TTC549 (cell line): ENCODE measurements around the gene MTHFD2L.
"Not testable (repeated sequence)": the region's sequence is repeated elsewhere in the genome, so short reads cannot be mapped to it uniquely, and the experiment has no call there.

ENCODE experiments used
- FAIRE-seq: peaks from 2 replicates; lab custom pipeline; 2012; peaks lifted over from hg19 to GRCh38; lab: Jason Lieb, UNC

MTHFD2L gene

DNA sequence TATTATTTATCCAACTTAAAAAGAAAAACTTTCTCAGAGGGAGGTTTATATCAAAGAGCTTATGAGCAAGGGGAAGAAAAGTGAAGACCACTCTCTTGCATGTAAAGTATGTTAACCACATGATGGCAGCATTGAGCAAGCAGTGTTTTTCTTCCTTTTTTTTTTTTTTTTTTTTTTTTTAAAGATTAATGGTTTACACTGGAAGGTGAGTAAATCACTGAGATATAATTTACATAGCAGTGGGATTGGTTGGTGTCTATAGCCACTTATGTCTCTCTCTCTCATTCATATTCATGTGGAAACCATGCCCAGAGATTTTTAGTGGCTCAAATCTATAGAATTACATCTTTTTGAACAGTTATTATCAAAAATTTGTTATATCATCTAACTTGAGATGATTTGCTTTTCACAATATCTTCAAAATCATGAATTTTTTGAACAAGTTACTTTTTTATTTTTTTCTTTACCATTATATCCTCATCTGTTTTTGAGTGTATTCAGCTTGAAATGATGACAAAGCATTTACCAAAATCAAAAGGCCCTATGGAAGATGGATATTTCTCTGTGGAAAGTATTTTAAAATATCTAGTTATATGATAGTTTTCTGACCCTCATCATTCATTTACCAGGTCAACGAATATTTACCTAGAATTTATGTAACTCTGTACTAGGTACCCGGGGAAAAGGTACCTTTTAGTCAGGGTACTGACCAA, 31.6 kb downstream of the MTHFD2L start:
- peak; percentile 89 for FAIRE-seq

- FAIRE-seq: no peak
These were observed 32.4 kb downstream of the MTHFD2L start for GRCh38 chr4:74190332-74190731.

DNA sequence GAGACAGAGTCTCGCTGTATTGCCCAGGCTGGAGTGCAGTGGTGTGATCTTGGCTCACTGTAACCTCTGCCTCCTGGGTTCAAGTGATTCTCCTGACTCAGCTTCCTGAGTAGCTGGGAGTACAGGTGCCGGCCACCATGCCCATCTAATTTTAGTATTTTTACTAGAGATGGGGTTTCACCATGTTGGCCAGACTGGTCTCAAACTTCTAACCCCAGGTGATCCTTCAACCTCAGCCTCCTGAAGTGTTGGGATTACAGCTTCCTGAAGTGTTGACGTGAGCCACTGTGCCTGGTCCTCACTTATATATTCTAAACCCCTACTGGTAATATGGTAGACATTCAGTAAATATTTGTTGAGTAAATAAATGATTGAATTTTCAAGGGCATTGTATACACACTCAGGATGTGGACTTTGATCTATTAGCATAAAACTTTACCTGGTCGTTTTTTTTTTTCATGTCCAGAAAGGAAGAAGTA, 33.0 kb downstream of the MTHFD2L start:
- FAIRE-seq: no peak

DNA sequence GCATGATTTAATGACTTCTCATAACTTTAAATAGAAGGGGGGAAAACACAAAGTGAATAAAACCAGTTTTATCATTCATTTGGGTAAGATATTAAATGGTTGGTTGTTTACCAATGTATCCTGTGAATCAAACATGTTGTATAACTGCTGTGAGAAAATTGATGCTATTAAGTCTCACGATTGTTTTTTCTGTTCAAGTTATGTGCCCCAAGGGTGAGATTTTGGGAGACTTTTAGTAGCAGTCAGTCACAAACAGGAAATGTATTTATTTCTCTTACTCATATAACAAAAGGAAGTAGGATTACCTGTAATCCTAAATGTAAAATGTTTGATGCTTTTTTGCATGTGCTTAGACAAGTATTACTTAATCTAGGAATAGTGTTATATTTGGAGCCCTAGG, 39.2 kb downstream of the MTHFD2L start:
- FAIRE-seq: no peak

GRCh38 chr4:74202062-74202586, 44.2 kb downstream of the MTHFD2L start:
- no peak for FAIRE-seq

DNA sequence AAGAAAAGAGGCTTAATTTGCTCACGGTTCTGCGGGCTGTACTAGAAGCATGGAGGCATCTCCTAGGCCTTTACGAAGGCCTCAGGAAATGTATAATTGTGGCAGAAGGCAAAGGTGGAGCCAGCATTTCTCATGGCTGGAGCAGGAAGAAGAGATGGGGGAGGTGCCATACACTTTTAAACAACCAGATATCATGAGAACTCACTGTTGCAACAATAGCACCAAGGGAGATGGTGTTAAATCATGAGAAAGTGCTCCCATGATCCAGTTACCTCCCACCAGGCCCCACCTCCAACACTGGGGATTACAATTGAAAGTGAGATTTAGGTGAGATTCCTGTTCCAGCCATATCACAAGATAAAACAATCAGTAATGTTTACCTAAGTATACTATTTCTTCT, 45.5 kb downstream of the MTHFD2L start:
- FAIRE-seq: no peak

DNA sequence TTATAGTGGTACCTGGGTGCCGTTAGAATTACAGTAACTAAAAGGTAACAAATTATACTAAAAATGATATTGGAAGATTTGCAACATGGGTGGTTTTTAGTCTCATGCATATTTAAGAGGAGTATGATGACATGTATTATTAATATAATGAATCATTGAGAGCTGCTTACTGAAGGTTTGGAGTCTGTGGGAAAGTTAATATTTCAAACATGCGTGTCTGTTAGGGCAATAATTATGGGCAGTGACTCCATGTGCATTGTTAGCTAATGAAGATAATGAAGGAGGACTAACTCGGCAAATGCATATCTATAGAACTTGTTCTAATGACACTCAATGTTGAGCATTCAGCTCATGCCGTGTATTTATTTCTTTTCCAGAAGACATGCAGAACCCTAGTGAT, 47.1 kb downstream of the MTHFD2L start:
- no peak for FAIRE-seq

DNA sequence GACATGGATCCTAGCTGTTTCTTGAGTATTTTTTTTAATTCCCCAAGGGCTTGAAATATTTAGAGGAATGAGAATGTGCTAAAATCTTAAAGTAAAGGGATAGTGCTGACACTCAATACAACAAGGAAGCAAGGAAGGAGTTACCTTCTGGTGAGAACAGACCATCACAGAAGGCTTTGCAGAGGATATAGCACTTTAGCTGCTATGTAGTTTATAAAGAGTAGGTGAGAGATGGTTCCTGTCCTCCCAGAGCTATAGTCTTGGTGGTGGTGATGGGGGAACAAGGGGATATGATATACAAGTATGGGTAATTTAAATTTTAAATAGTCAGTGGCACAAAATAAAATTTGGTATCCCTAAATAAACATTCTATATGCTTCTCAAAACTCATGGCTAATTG, 47.6 kb downstream of the MTHFD2L start:
- FAIRE-seq: no peak

- FAIRE-seq: no peak
These were observed 48.3 kb downstream of the MTHFD2L start for GRCh38 chr4:74206088-74206825.

DNA sequence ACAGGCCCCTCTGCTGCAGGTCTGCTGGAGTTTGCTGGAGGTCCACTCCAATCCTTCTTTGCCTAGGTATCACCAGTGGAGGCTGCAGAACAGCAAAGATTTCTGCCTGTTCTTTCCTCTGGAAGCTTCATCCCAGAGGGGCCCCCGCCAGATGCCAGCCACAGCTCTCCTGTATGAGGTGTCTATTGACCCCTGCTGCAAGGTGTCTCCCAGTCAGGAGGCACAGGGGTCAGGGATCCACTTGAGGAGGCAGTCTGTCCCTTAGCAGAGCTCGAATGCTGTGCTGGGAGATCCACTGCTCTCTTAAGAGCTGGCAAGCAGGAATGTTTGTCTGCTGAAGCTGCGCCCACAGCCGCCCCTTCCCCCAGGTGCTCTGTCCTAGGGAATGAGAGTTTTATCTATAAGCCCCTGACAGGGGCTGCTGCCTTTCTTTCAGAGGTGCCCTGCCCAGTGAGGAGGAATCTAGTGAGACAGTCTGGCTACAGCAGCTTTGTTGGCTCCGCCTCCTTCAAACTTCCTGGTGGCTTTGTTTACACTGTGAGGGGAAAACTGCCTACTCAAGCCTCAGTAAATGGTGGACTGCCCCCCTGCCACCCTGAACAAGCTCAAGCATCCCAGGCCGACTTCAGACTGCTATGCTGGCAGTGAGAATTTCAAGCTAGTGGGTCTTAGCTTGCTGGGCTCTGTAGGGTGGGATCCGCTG, 56.7 kb downstream of the MTHFD2L start:
- FAIRE-seq: not testable (repeated sequence)

DNA sequence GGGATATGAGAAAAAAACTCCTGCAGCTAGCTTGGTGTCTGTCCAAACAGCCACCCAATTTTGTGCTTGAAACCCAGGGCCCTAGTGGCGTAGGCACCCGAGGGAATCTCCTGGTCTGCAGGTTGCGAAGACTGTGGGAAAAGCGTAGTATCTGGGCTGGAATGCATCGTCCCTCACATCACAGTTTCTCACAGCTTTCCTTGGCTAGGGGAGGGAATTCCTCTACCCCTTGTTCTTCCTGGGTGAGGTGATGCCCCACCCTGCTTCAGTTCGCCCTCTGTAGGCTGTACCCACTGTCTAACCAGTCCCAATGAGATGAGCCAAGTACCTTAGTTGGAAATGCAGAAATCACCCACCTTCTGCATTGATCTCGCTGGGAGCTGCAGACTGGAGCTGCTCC, 57.3 kb downstream of the MTHFD2L start:
- not testable (repeated sequence) for FAIRE-seq

DNA sequence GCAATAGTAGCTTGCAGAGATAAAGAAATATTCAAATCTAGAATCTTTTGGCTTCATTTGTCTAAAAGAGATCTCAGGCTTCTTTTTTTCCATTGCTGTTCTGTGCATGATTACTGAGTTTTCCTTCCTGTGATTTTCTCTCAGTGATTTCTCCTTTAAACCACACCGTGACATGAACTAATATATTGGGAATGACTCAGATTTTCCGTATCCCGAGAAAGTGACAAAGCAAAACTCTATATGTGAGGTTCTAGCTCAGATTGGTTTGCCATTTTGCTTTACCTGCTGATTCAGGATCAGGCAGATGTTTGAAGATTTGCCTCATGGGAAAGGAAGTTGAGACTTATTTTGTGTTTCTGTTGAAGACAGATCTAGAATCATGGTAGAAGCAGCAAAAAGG, 59.4 kb downstream of the MTHFD2L start:
- FAIRE-seq: no peak

DNA sequence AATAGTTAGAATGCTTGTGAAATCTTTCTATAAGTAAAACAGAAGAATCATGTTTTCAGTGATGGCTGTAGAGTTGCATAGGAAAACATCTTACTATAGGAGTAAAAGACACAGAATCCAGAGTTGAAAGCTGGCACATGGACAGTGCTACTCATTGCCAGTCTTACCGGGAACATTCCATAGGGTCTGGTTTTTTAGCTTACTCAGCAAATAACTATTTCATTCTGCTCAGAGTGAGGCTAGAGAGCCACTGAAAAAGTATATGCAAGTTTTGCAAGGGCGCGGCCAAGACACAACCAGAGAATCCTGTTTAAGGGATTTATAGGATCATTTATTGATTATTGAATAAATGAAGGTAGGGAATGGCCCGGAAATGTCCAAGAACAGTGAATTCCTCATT, 60.3 kb downstream of the MTHFD2L start:
- FAIRE-seq: no peak

DNA sequence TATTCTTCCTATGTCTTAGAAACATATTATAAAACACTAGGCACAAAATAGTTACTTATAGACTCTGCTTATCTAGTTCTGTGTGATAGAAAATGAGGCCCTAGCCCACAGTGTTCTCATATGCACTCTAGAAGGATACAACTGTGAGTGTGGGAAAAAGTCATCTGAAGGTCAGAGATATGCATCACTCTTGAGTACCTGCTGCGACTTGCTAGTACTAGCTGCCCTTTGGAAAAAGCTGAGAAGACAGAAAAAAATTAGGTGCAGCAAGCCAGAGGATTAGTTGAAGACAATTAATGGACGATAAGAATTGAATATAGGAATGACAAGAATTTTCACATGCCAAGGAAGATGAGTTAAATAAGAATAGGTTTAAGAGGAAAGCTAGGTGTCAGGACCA, 61.3 kb downstream of the MTHFD2L start:
- no peak for FAIRE-seq

DNA sequence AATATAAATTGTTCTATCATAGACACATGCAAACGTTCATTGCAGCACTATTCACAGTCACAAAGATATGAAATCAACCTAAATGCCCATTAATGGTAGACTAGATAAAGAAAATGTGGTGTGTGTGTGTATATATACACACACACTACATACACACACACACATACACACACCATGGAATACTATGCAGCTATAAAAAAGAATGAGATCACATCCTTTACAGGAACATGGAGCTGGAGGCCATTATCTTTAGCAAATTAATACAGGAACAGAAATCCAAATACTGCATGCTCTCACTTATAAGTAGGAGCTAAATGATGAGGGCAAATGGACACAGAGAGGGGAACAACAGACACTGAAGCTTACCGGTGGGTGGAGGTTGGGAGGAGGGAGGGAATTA, 65.2 kb downstream of the MTHFD2L start:
- FAIRE-seq: no peak

DNA sequence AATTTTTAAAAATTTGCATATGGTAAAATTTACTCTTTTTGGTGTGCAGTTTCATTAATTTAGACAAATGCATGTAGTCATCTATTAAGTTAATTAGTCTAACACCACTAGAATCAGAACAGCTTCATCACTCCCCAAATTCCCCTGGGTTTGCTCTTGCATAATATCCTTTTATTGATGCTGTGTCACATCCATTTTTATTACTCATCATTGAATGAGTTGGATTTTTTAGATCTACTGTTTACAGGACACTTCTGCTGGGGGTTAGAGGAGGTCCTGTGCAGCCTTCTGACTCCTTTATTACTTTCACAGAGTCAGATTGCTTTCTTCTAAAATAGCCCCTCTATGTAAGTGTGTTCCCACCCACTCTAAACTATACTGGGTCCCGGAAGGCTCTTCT, 65.9 kb downstream of the MTHFD2L start:
- no peak for FAIRE-seq

DNA sequence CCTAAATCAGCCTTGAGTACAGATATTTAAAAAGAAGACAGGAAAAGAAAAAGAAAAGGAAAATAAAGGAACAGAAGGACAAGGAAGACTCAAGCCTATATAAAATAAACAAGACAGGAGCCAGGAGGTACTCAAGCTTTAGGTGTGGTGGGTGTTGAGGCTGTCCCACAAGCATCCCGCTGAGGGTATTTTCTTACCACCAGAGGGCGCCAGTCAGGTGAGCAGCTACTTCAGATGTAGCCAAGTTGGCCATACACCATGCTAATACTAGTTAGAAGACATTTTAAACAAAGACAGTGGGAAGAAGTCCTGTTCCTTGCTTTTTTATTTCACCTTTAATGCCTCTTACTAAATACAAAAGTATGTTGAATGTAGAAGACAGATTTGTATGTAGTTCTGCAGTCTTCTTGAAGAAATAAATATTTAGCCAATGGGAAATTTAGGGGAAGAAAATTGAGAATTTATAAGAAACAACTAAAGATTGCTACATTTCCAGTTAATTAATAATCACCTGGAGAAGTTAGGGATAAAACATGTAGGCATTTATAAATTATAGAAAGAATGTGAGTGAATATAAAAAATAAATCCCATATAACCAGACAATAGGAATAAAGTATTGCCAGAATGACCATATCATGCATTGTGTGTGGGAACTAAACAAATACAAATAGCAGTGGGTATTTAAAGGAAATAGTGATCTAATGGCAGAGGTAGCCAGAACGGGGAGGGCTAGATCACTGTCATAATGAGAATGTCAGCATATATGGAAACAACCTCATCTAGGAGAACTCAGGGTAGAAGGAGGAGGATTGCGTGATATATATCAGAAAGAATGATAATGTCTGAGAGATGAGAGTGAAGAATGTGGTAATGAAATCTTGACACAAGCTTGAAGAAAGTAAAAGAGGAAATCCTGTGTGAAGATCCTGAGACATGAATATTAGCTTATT, 71.0 kb downstream of the MTHFD2L start:
- peak; percentile 37 for FAIRE-seq

DNA sequence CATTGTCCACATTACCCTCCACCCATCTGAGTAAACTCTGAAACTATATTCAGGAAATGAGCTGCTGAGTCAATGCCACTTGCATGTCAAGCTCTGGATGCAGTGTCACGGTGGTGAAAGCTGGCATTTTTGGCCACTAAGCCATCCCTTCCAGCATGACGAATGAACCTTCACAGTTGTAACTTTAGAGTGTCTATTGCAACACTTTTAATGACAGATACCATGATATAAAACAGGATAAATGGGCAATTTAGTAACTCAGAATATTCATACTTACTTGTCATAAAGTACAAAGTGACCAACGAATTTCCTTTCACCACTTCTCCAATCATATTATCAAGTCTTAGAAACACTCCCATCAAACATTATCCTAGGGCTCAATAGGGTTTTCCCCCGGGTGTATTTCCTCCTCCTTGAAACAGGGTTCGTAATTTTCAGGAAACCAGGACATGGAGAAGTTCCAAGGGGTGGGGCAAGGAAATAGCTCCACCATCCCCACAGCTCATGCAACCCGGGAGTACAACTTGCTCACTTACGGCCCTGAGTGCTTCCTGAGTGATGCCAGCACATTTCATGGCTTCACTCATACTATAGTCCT, 73.1 kb downstream of the MTHFD2L start:
- FAIRE-seq: no peak

DNA sequence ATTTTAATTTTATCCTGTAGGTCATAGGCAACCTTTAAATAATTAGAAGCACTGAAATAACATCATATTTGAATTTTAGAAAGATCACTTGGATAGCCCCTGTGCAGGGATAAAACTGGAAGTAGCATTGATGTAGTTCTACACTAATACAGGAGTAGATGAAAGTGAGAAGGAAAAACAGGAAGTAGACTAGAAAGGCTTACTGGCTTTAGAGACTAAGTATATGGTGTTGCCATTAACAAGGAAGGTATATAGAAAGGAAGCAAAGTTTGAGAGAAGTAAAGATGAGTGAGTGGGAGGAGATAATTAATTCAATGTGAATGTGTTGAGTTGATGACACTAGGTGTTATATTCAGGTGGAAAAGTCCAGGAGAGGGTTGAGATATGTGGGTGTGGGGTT, 77.2 kb downstream of the MTHFD2L start:
- no peak for FAIRE-seq

DNA sequence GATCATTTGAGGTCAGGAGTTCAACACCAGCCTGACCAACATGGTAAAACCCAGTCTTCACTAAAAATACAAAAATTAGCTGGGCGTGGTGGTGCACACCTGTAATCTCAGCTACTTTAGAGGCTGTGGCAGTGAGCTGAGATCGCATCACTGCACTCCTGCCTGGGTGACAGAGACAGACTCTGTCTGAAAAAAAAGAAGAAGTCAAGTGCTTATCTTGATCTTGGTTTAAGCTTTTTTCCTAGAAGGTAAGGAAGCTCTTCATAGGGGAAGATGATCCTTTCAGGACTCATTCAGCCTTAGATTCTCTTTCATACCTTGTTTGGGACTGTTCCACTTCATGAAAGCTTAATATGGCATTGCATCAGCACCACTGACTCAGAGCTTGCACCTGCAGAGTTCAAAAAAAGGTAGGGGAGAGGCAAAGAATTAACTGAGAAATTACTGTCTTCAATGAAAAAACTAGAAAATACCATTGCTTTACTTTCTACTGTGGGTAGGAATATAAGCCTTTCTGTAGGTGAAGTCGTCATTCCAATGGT, 79.6 kb downstream of the MTHFD2L start:
- no peak for FAIRE-seq

DNA sequence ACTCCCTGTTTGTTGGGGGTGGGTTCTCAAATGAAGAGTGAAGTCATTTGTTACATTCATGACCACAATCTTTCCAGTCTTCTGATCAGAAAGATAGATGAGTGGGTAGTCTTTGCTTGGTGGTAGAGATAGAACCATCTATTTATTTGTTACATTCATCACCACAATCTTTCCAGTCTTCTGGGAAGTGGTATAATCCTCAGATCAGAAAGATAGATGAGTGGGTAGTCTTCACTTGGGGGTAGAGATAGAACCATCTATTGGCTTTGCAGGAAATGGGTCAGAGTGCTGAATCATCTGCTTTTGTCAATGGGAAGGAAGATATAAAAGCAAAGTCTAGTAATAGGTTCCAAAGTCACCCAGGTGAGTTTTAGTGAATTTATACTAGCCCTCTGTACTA, 86.1 kb downstream of the MTHFD2L start:
- FAIRE-seq: no peak
